ENCODE measurements around the gene VPS35L.
"Not testable (repeated sequence)": the region's sequence is repeated elsewhere in the genome, so short reads cannot be mapped to it uniquely, and the experiment has no call there.

Gene VPS35L

DNA sequence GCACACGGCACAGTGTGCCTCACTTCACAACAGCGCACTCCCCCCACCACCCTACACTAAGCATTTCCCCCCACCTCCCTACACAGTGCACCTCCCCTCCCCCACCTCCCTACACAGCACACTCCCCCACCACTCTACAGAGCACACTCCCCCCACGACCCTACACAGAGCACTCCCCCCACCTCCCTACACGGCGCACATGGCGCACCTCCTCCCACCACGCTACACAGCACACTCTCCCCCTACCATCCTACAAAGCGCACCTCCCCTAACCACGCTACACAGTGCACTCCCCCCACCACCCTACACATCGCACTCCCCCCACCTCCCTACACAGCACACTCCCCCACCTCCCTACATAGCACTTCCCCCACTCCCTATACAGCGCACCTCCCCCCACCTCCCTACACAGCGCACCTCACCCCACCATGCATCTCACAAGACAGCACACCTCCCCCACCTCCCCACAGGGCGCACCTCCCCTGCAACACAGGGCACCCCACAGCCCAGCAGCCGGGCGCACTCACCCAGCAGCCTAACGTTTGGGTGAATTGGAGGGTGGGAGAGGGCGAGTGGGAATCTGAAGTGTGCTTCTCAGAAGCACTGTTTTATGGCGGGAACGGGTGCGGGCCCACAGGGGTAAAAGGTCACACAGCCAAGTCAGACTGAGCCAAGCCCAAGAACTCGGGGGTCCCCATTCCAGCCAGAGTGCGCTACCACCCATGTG lies 152.2 kb downstream of the VPS35L start:
- FAIRE-seq (no peak), DNase-seq (ENCODE audit: insufficient read length, low spot score) (no peak)
- TF ChIP-seq POLR2A (IDR thresholded peaks at IDR 0.05; ENCODE audit: low read depth, low read length): no peak

DNA sequence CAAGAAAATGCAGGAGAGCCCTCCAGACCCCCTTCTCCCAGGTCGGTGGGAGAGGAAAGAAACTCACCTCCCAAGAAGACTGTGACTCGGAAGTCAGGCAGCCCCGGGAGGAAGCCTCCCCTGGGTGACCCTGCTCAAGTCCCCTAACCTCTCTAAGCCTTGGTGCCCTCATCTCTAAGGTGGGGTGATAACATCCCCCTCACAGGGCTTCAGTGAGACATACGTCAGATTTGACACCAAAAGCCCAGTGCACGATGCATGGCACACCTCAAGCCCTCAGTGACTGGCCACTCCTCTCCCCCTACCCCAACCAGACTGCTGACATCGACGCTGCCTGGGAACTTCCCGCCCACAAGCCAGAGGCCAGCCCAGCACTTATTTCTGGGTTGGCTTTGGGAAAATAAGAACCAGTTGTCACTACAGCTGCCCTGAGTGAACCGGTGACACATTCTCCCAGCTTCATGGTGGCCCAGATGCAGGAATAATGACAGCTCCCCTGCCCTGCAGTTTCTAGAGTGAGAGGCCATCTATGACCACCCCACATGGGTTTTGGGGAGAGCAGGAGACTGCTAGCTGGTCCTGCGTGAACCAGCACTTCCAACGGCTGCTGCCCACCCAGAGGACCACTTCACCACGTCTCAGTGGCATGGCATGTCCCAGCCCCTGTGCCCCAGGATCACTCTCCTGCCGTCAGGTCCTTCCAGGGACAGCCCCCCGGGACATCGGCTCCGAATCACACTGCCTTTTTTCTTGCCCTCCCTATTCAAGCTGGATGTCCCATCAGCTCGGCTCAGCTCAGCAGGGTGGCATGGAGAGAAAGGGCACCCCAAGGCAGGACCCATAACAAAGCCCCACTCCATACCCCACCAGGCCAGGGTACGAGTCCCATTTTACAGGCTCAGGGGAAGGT lies 153.0 kb downstream of the VPS35L start:
- DNase-seq (ENCODE audit: insufficient read length, low spot score) (no peak), FAIRE-seq (no peak)
- TF ChIP-seq POLR2A (IDR thresholded peaks at IDR 0.05; ENCODE audit: low read depth, low read length): no peak

DNA sequence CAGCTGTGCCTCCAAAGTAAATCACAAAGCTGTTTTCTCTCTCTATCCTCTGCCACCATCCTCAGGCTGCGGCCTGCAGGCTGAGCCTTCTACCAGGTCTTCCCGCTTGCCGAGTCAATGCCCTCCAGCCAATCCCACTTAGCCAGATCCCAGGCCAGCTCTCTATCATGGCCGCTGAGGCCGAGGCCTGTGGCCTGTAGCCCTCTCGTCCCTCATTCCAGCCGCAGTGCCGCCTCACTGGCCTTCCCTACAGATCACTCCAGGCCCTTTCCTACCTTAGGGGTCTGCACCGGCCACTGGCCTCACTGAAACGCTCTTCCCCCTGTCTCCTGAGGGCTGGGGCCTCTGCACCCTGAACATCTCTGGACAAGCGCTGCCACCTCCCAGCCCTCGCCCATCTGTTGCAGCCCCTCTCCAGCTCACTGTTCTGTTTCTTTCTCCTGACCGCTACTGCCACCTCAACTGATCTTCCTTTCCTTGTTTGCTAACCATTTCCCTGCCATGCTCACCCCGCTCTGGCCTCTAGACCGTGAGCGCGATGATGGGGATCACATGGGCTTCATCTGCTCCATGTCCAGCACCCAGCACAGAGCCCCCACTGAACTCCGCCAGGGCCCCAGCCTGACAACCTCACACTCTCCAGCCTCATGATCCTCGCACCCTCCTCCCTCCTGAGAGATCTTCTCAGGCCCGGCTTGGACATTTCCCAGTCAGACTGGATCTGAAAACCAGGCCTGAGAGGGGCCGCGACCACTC lies 154.1 kb downstream of the VPS35L start:
- TF ChIP-seq POLR2A (IDR thresholded peaks at IDR 0.05; ENCODE audit: low read depth, low read length): no peak
- FAIRE-seq (no peak), DNase-seq (ENCODE audit: insufficient read length, low spot score) (no peak)

DNA sequence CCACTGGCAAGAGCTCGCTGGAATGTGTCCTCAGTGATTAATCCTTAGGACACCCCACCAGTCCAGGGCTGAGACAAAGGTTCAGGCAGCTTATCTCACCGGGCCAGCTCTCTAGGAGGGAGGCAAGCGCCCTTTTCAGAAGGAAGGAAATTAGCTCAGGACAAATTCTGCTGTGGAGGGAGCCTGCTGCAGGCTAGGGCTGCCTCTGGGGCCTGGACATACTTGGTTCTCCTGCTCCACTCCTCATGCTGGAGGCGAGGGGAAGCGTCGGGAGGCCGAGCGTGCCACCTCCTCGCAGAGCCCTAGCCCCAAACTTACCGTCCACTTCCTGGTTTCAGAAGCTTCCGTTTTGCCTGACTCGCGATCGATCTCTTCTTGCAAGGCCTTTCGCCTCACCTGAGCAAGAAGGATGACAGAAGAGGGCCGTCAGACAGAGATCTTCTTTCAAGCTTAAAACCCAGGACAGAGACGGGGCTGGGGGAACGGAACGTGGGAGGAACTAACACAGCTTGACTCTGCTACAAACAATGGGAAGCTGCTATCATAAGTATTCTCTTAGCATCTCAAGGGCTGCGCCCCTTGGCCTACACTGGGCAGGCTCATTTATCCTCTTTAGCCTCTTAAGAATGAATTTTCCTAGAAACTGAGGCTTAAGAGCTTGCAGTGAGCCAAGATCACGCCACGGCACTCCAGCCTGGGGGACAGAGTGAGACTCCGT lies 154.8 kb downstream of the VPS35L start:
- no peak for TF ChIP-seq POLR2A (IDR thresholded peaks at IDR 0.05; ENCODE audit: low read depth, low read length)
- no peak for DNase-seq (ENCODE audit: insufficient read length, low spot score)
- FAIRE-seq: no peak

DNA sequence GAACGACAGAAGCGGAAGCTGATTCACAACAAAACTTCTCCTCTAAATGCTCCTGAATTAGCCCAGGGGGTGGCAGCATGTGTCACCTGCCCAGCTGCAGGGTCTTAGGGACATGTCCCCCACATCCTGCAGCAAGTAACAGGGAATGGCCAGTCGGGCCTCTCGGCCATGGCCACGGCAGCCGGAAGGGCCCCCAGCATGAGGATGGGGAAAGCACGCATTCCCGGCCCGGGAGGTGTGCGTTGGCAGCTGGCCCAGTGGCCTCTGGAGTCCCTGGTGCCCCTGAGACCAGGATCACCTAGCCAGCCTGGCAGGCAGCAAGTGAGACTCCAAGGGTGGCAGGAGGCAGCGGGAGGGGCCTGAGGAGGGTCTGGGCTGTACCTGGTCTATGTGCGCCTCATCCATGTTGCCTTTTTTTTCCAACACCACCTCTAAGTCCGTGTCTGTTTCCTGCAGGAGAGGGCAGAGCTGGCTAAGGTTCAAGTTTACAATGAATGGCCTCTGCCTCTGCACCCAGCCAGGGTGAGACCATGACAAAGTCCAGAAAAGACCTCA lies 155.6 kb downstream of the VPS35L start:
- no peak for FAIRE-seq
- DNase-seq (ENCODE audit: insufficient read length, low spot score): no peak
- no peak for TF ChIP-seq POLR2A (IDR thresholded peaks at IDR 0.05; ENCODE audit: low read depth, low read length)

DNA sequence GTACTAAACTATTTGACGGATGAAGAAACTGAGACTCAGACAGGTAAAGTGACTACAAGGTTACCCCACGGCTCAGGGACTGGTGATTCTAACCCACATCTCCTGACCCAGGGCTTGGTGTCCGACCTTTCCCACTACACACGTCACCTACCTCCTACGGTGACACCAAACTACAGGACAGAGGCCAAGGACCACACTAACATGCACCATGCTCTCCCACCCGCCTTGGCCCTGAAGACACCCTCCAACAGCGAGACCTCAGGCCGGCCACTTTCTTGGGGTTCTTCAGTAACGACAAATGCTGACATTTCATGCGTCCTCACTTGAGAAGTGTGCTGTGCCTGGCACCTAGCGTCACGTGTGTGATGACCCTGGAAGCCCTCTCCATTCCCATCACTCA lies 156.1 kb downstream of the VPS35L start:
- TF ChIP-seq POLR2A (IDR thresholded peaks at IDR 0.05; ENCODE audit: low read depth, low read length): no peak
- no peak for FAIRE-seq
- no peak for DNase-seq (ENCODE audit: insufficient read length, low spot score)

DNA sequence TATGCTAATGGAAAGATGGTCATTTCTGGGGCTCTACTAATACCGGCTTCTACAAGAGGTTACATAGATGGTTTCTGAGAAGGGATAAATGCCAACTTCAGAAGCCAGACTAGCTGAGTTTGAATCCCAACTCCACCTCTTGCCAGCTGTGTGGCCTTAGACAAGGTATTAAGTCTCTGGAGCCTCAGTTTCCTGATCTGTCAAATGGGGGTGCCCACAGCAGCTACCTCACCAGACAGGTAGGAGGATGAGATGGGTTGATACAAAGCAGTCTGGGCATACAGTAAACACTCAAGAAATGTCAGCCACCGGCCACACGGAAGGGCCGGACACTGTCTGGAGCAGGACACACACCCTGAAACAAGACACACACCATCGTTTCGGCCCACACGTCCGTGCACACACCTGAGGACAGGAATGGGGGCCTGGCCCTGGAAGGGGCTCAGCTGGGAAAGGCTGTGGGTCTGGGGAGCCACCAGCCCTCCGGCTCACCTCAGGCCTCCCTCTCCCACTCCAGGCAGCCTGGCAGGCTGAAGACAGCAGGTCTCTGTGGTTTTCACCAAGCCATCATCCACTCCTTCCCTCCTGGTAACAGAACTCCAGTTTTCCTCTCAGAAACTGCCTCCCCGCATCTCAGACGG lies 157.0 kb downstream of the VPS35L start:
- FAIRE-seq (no peak), DNase-seq (ENCODE audit: insufficient read length, low spot score) (no peak)
- no peak for TF ChIP-seq POLR2A (IDR thresholded peaks at IDR 0.05; ENCODE audit: low read depth, low read length)

DNA sequence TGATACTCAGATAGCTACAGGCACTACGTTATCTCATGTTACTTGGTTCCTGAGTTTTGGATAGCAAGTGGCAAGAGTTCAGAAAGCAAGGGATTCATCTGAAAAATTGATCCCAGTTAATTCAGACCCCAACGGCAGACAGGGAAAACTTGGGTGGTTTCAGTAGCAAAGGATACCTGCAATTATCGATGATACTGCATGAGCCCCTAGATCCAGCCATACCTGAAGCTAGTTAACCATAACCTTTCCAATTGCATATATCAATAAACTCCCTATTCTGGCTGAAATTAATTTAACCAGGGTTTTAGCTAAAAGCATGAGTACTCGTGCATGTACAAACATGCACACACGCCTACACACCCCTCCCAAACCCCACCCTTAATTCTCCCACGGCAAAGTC lies 158.2 kb downstream of the VPS35L start:
- no peak for DNase-seq (ENCODE audit: insufficient read length, low spot score)
- no peak for TF ChIP-seq POLR2A (IDR thresholded peaks at IDR 0.05; ENCODE audit: low read depth, low read length)

DNA sequence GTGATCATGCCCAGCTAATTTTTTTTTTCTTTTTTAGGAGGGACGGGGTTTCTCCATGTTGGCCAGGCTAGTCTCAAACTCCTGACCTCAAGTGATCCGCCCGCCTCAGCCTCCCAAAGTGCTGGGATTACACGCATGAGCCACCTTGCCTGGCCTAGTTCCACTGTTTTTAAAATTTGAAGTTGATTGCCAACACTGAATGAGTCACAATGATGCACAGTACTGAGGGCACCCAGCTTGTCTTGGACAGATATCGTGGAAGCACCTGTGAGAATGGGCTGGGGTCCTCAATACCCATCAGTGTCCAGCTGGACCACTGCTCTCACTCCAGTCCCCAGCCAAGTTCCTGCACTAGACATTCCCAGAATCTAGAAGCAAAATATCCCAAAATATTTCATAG lies 160.1 kb downstream of the VPS35L start:
- no peak for DNase-seq (ENCODE audit: insufficient read length, low spot score)
- FAIRE-seq: no peak
- no peak for TF ChIP-seq POLR2A (IDR thresholded peaks at IDR 0.05; ENCODE audit: low read depth, low read length)

More for the DNA sequence above, 158.2 kb downstream of the VPS35L start:
- FAIRE-seq: no peak

DNA sequence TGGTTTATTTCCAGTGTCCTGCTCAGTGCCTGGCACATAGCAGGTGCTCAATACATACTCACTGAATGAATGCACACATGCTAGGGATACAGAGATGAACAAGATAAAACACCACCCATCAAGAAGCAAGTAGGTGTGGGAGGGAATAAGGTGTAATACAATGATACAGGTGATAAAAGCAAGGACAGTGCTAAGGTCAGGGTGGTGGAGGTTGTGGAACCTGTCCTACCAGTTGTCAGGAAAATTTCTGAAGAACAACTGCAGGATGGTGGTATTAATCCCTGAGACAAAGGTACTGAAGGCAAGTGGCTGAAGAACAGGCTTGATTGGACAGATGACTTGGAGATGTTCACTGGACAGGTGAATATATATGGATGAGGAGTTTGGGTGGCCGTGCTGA lies 160.7 kb downstream of the VPS35L start:
- DNase-seq (ENCODE audit: insufficient read length, low spot score) (no peak), FAIRE-seq (no peak)
- no peak for TF ChIP-seq POLR2A (IDR thresholded peaks at IDR 0.05; ENCODE audit: low read depth, low read length)

DNA sequence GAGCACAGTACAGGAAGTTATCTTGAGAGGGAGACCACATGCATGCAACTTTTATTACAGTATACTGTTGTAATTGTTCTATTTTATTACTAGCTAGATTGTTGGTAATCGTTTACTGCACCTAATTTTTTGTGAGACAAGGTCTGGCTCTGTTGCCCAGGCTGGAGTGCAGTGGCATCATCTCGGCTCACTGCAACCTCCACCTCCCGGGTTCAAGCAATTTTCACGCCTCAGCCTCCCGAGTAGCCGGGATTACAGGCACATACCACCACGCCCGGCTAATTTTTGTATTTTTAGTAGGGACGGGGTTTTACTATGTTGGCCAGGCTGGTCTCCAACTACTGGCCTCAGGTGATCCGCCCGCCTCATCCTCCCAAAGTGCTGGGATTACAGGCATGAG lies 161.2 kb downstream of the VPS35L start:
- not testable (repeated sequence) for DNase-seq (ENCODE audit: insufficient read length, low spot score); FAIRE-seq

DNA sequence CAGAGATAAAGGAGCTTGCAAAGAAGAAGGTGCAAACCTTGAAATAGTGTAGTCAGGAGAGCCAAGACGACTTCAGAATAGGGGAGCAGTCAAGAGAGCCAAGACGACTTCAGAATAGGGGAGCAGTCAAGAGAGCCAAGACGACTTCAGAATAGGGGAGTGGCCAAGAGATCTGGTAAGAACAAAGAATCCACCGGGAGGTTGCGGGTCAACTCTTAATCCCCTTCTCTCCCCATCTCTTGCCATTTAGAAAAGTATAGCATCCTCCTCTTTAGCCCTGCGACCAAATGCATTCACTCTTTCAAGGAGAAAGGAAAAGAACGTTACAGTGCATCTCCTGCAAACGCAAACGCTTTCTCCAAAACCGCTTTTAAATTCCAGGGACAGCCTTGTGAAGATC lies 161.8 kb downstream of the VPS35L start:
- DNase-seq (ENCODE audit: insufficient read length, low spot score) (no peak), FAIRE-seq (no peak)
- TF ChIP-seq POLR2A (IDR thresholded peaks at IDR 0.05; ENCODE audit: low read depth, low read length): no peak
